ENCODE data around the gene STK32A.
"Not testable (repeated sequence)": the region's sequence is repeated elsewhere in the genome, so short reads cannot be mapped to it uniquely, and the experiment has no call there.

STK32A gene

GRCh38 chr5:147344861-147345260 is 110.0 kb downstream of the STK32A start:
- Histone ChIP-seq H3K27me3 (ENCODE audit: control insufficient read depth, insufficient read depth, low read length) (no peaks in the 10 kb centered on the region), H3K27ac (ENCODE audit: low read depth, low read length) (no peak overlapping the region), H3K9me3 (ENCODE audit: control insufficient read depth, insufficient read depth, low read depth, low read length) (no peaks in the 10 kb centered on the region), H3K36me3 (ENCODE audit: control insufficient read depth, insufficient read depth, low read length) (no peaks in the 10 kb centered on the region), H3K4me3 (ENCODE audit: low read depth, low read length) (no peak overlapping the region), H3K9ac (ENCODE audit: low read length) (no peak overlapping the region), H3K4me1 (ENCODE audit: control insufficient read depth, insufficient read depth, low read length) (no peaks in the 10 kb centered on the region)

GRCh38 chr5:147346006-147346561 is 111.3 kb downstream of the STK32A start:
- H3K9ac ChIP-seq (ENCODE audit: low read length): no peak overlapping the region
- H3K27me3 ChIP-seq (ENCODE audit: control insufficient read depth, insufficient read depth, low read length): no peaks in the 10 kb centered on the region
- no peaks in the 10 kb centered on the region for H3K36me3 ChIP-seq (ENCODE audit: control insufficient read depth, insufficient read depth, low read length)
- no peaks in the 10 kb centered on the region for H3K4me1 ChIP-seq (ENCODE audit: control insufficient read depth, insufficient read depth, low read length)
- H3K27ac ChIP-seq (ENCODE audit: low read depth, low read length): no peak overlapping the region
- H3K9me3 ChIP-seq (ENCODE audit: control insufficient read depth, insufficient read depth, low read depth, low read length): no peaks in the 10 kb centered on the region
- H3K4me3 ChIP-seq (ENCODE audit: low read depth, low read length): no peak overlapping the region

GRCh38 chr5:147348046-147348445 is 113.2 kb downstream of the STK32A start:
- Histone ChIP-seq H3K27ac (ENCODE audit: low read depth, low read length) (no peak overlapping the region), H3K9ac (ENCODE audit: low read length) (no peak overlapping the region), H3K4me1 (ENCODE audit: control insufficient read depth, insufficient read depth, low read length) (no peaks in the 10 kb centered on the region), H3K9me3 (ENCODE audit: control insufficient read depth, insufficient read depth, low read depth, low read length) (no peaks in the 10 kb centered on the region), H3K36me3 (ENCODE audit: control insufficient read depth, insufficient read depth, low read length) (no peaks in the 10 kb centered on the region), H3K4me3 (ENCODE audit: low read depth, low read length) (no peak overlapping the region), H3K27me3 (ENCODE audit: control insufficient read depth, insufficient read depth, low read length) (no peaks in the 10 kb centered on the region)

GRCh38 chr5:147348451-147348850 is 113.6 kb downstream of the STK32A start:
- no peaks in the 10 kb centered on the region for H3K4me1 ChIP-seq (ENCODE audit: control insufficient read depth, insufficient read depth, low read length)
- no peaks in the 10 kb centered on the region for H3K36me3 ChIP-seq (ENCODE audit: control insufficient read depth, insufficient read depth, low read length)
- H3K9me3 ChIP-seq (ENCODE audit: control insufficient read depth, insufficient read depth, low read depth, low read length): no peaks in the 10 kb centered on the region
- H3K4me3 ChIP-seq (ENCODE audit: low read depth, low read length): no peak overlapping the region
- H3K27ac ChIP-seq (ENCODE audit: low read depth, low read length): no peak overlapping the region
- no peak overlapping the region for H3K9ac ChIP-seq (ENCODE audit: low read length)
- H3K27me3 ChIP-seq (ENCODE audit: control insufficient read depth, insufficient read depth, low read length): no peaks in the 10 kb centered on the region

- no peaks in the 10 kb centered on the region for H3K9me3 ChIP-seq (ENCODE audit: control insufficient read depth, insufficient read depth, low read depth, low read length)
- H3K4me3 ChIP-seq (ENCODE audit: low read depth, low read length): no peak overlapping the region
- H3K27ac ChIP-seq (ENCODE audit: low read depth, low read length): no peak overlapping the region
- H3K4me1 ChIP-seq (ENCODE audit: control insufficient read depth, insufficient read depth, low read length): no peaks in the 10 kb centered on the region
- no peaks in the 10 kb centered on the region for H3K36me3 ChIP-seq (ENCODE audit: control insufficient read depth, insufficient read depth, low read length)
- H3K9ac ChIP-seq (ENCODE audit: low read length): no peak overlapping the region
- H3K27me3 ChIP-seq (ENCODE audit: control insufficient read depth, insufficient read depth, low read length): no peaks in the 10 kb centered on the region
Measured at GRCh38 chr5:147349241-147349640, 114.4 kb downstream of the STK32A start.

- Histone ChIP-seq H3K9ac (ENCODE audit: low read length) (no peak overlapping the region), H3K9me3 (ENCODE audit: control insufficient read depth, insufficient read depth, low read depth, low read length) (no peaks in the 10 kb centered on the region), H3K4me1 (ENCODE audit: control insufficient read depth, insufficient read depth, low read length) (no peaks in the 10 kb centered on the region), H3K27ac (ENCODE audit: low read depth, low read length) (no peak overlapping the region), H3K4me3 (ENCODE audit: low read depth, low read length) (no peak overlapping the region), H3K27me3 (ENCODE audit: control insufficient read depth, insufficient read depth, low read length) (no peaks in the 10 kb centered on the region), H3K36me3 (ENCODE audit: control insufficient read depth, insufficient read depth, low read length) (no peaks in the 10 kb centered on the region)
Measured at GRCh38 chr5:147359101-147359500, 124.3 kb downstream of the STK32A start.

- H3K36me3 ChIP-seq (ENCODE audit: control insufficient read depth, insufficient read depth, low read length): no peaks in the 10 kb centered on the region
- H3K9me3 ChIP-seq (ENCODE audit: control insufficient read depth, insufficient read depth, low read depth, low read length): no peaks in the 10 kb centered on the region
- no peaks in the 10 kb centered on the region for H3K27me3 ChIP-seq (ENCODE audit: control insufficient read depth, insufficient read depth, low read length)
- H3K27ac ChIP-seq (ENCODE audit: low read depth, low read length): no peak overlapping the region
- no peaks in the 10 kb centered on the region for H3K4me1 ChIP-seq (ENCODE audit: control insufficient read depth, insufficient read depth, low read length)
- H3K9ac ChIP-seq (ENCODE audit: low read length): no peak overlapping the region
- no peak overlapping the region for H3K4me3 ChIP-seq (ENCODE audit: low read depth, low read length)
Measured at GRCh38 chr5:147359581-147359980, 124.8 kb downstream of the STK32A start.

GRCh38 chr5:147360816-147361215 is 126.0 kb downstream of the STK32A start:
- no peaks in the 10 kb centered on the region for H3K9me3 ChIP-seq (ENCODE audit: control insufficient read depth, insufficient read depth, low read depth, low read length)
- no peak overlapping the region for H3K27ac ChIP-seq (ENCODE audit: low read depth, low read length)
- H3K4me3 ChIP-seq (ENCODE audit: low read depth, low read length): no peak overlapping the region
- no peaks in the 10 kb centered on the region for H3K36me3 ChIP-seq (ENCODE audit: control insufficient read depth, insufficient read depth, low read length)
- no peak overlapping the region for H3K9ac ChIP-seq (ENCODE audit: low read length)
- no peaks in the 10 kb centered on the region for H3K27me3 ChIP-seq (ENCODE audit: control insufficient read depth, insufficient read depth, low read length)
- H3K4me1 ChIP-seq (ENCODE audit: control insufficient read depth, insufficient read depth, low read length): no peaks in the 10 kb centered on the region; the same call in 1 of the 2 replicates

- H3K4me1 ChIP-seq (ENCODE audit: control insufficient read depth, insufficient read depth, low read length): no peaks in the 10 kb centered on the region; the same call in 1 of the 2 replicates
- H3K4me3 ChIP-seq (ENCODE audit: low read depth, low read length): no peak overlapping the region
- no peaks in the 10 kb centered on the region for H3K27me3 ChIP-seq (ENCODE audit: control insufficient read depth, insufficient read depth, low read length)
- H3K9me3 ChIP-seq (ENCODE audit: control insufficient read depth, insufficient read depth, low read depth, low read length): no peaks in the 10 kb centered on the region
- no peak overlapping the region for H3K9ac ChIP-seq (ENCODE audit: low read length)
- H3K36me3 ChIP-seq (ENCODE audit: control insufficient read depth, insufficient read depth, low read length): no peaks in the 10 kb centered on the region
- no peak overlapping the region for H3K27ac ChIP-seq (ENCODE audit: low read depth, low read length)
Measured at GRCh38 chr5:147361441-147362175, 126.8 kb downstream of the STK32A start.

- not testable (repeated sequence) for H3K4me3 ChIP-seq (ENCODE audit: low read depth, low read length); H3K27me3 ChIP-seq (ENCODE audit: control insufficient read depth, insufficient read depth, low read length); H3K9me3 ChIP-seq (ENCODE audit: control insufficient read depth, insufficient read depth, low read depth, low read length); H3K9ac ChIP-seq (ENCODE audit: low read length); H3K27ac ChIP-seq (ENCODE audit: low read depth, low read length); H3K36me3 ChIP-seq (ENCODE audit: control insufficient read depth, insufficient read depth, low read length)
- peaks cover 14% of the 10 kb centered on the region; the same call in 1 of the 2 replicates for H3K4me1 ChIP-seq (ENCODE audit: control insufficient read depth, insufficient read depth, low read length)
Measured at GRCh38 chr5:147367381-147367780, 132.6 kb downstream of the STK32A start.

GRCh38 chr5:147369742-147370374 is 135.0 kb downstream of the STK32A start:
- H3K27ac ChIP-seq (ENCODE audit: low read depth, low read length): no peak overlapping the region
- no peak overlapping the region for H3K4me3 ChIP-seq (ENCODE audit: low read depth, low read length)
- peaks cover 14% of the 10 kb centered on the region; the same call in 1 of the 2 replicates for H3K4me1 ChIP-seq (ENCODE audit: control insufficient read depth, insufficient read depth, low read length)
- H3K9ac ChIP-seq (ENCODE audit: low read length): no peak overlapping the region
- H3K36me3 ChIP-seq (ENCODE audit: control insufficient read depth, insufficient read depth, low read length): no peaks in the 10 kb centered on the region
- H3K27me3 ChIP-seq (ENCODE audit: control insufficient read depth, insufficient read depth, low read length): no peaks in the 10 kb centered on the region
- H3K9me3 ChIP-seq (ENCODE audit: control insufficient read depth, insufficient read depth, low read depth, low read length): no peaks in the 10 kb centered on the region
